SK-N-SH treated with all-trans-retinoic acid at 6 μM for 48 hours (cell line): ENCODE data around the gene NPAS3.

Experiments
- ESRRG ChIP-seq: fragments of 250-450 bp; sonication (Bioruptor Pico); IDR thresholded peaks from 2 replicates; pipeline ENCODE4 v1.6.1; 2021; ENCODE audit warnings: mild to moderate bottlenecking
- OSR1 ChIP-seq: fragments of 250-450 bp; sonication (Bioruptor Pico); IDR thresholded peaks from 2 replicates; pipeline ENCODE4 v1.8.0; 2022; ENCODE audit warnings: moderate library complexity, mild to moderate bottlenecking, inconsistent platforms
- ZFP3 ChIP-seq: fragments of 250-450 bp; sonication (Bioruptor Pico); IDR thresholded peaks from 2 replicates; pipeline ENCODE4 v1.5.0; 2020; ENCODE audit warnings: mild to moderate bottlenecking, moderate library complexity
- ZFP30 ChIP-seq: fragments of 450-650 bp; formaldehyde crosslinking; IDR thresholded peaks from 2 replicates; pipeline ENCODE4 v1.5.0; 2022; ENCODE audit warnings: mild to moderate bottlenecking, moderate library complexity
- ZNF8 ChIP-seq: fragments of 450-650 bp; formaldehyde crosslinking; IDR thresholded peaks from 2 replicates; pipeline ENCODE4 v1.5.0; 2020; ENCODE audit warnings: mild to moderate bottlenecking, moderate library complexity
- TF ChIP-seq, protein P1 (sequence below): fragments of 250-450 bp; sonication (Bioruptor Pico); IDR thresholded peaks from 2 replicates; pipeline ENCODE4 v1.5.0; 2020; ENCODE audit warnings: mild to moderate bottlenecking, moderate library complexity
- TF ChIP-seq, protein P2 (sequence below): fragments of 250-450 bp; sonication (Bioruptor Pico); IDR thresholded peaks from 2 replicates; pipeline ENCODE4 v1.5.1; 2021; ENCODE audit warnings: mild to moderate bottlenecking, moderate library complexity
- TF ChIP-seq, protein P3 (sequence below): fragments of 250-450 bp; sonication (Bioruptor Pico); IDR thresholded peaks from 2 replicates; pipeline ENCODE4 v1.5.1; 2020; ENCODE audit warnings: low read depth, mild to moderate bottlenecking, moderate library complexity
- TF ChIP-seq, protein P4 (sequence below): fragments of 250-450 bp; sonication (Bioruptor Pico); IDR thresholded peaks from 2 replicates; pipeline ENCODE4 v1.8.0; 2020; ENCODE audit warnings: mild to moderate bottlenecking, moderate library complexity, borderline replicate concordance

DNA sequence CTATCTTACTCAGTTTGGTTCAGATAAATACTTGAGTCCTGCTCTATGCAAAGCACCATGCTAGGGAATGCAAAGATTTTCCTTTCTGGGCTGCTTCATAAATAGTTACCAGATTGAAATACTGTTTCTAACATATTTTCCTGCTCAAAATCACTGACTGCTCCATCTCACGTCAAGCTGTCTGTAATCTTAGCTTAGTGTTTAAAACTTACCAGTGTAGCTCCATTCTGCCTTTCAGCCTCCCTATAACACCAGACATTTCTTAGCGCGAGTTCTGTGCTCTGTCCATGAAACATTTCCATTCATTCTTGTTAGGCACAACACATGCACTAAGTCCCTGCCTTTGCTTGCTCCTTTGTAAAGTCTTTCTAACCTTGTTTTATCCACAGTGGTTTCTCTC is 129.4 kb downstream of the NPAS3 start:
- TF ChIP-seq OSR1 (CRISPR knock-in tag) (no peak), ZNF8 (CRISPR knock-in tag) (no peak), ZFP3 (no peak), ESRRG (CRISPR knock-in tag) (no peak), ZFP30 (CRISPR knock-in tag) (no peak)
- TF ChIP-seq, protein P1, sequence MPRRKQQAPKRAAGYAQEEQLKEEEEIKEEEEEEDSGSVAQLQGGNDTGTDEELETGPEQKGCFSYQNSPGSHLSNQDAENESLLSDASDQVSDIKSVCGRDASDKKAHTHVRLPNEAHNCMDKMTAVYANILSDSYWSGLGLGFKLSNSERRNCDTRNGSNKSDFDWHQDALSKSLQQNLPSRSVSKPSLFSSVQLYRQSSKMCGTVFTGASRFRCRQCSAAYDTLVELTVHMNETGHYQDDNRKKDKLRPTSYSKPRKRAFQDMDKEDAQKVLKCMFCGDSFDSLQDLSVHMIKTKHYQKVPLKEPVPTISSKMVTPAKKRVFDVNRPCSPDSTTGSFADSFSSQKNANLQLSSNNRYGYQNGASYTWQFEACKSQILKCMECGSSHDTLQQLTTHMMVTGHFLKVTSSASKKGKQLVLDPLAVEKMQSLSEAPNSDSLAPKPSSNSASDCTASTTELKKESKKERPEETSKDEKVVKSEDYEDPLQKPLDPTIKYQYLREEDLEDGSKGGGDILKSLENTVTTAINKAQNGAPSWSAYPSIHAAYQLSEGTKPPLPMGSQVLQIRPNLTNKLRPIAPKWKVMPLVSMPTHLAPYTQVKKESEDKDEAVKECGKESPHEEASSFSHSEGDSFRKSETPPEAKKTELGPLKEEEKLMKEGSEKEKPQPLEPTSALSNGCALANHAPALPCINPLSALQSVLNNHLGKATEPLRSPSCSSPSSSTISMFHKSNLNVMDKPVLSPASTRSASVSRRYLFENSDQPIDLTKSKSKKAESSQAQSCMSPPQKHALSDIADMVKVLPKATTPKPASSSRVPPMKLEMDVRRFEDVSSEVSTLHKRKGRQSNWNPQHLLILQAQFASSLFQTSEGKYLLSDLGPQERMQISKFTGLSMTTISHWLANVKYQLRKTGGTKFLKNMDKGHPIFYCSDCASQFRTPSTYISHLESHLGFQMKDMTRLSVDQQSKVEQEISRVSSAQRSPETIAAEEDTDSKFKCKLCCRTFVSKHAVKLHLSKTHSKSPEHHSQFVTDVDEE (CRISPR knock-in tag), result no peak
- TF ChIP-seq, protein P2, sequence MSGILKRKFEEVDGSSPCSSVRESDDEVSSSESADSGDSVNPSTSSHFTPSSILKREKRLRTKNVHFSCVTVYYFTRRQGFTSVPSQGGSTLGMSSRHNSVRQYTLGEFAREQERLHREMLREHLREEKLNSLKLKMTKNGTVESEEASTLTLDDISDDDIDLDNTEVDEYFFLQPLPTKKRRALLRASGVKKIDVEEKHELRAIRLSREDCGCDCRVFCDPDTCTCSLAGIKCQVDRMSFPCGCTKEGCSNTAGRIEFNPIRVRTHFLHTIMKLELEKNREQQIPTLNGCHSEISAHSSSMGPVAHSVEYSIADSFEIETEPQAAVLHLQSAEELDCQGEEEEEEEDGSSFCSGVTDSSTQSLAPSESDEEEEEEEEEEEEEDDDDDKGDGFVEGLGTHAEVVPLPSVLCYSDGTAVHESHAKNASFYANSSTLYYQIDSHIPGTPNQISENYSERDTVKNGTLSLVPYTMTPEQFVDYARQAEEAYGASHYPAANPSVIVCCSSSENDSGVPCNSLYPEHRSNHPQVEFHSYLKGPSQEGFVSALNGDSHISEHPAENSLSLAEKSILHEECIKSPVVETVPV (CRISPR knock-in tag), result no peak
- TF ChIP-seq, protein P3, sequence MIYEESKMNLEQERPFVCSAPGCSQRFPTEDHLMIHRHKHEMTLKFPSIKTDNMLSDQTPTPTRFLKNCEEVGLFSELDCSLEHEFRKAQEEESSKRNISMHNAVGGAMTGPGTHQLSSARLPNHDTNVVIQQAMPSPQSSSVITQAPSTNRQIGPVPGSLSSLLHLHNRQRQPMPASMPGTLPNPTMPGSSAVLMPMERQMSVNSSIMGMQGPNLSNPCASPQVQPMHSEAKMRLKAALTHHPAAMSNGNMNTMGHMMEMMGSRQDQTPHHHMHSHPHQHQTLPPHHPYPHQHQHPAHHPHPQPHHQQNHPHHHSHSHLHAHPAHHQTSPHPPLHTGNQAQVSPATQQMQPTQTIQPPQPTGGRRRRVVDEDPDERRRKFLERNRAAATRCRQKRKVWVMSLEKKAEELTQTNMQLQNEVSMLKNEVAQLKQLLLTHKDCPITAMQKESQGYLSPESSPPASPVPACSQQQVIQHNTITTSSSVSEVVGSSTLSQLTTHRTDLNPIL (CRISPR knock-in tag), result no peak
- TF ChIP-seq, protein P4, sequence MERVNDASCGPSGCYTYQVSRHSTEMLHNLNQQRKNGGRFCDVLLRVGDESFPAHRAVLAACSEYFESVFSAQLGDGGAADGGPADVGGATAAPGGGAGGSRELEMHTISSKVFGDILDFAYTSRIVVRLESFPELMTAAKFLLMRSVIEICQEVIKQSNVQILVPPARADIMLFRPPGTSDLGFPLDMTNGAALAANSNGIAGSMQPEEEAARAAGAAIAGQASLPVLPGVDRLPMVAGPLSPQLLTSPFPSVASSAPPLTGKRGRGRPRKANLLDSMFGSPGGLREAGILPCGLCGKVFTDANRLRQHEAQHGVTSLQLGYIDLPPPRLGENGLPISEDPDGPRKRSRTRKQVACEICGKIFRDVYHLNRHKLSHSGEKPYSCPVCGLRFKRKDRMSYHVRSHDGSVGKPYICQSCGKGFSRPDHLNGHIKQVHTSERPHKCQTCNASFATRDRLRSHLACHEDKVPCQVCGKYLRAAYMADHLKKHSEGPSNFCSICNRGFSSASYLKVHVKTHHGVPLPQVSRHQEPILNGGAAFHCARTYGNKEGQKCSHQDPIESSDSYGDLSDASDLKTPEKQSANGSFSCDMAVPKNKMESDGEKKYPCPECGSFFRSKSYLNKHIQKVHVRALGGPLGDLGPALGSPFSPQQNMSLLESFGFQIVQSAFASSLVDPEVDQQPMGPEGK, result no peak
